Right lobe of liver (tissue), 6 donors: ENCODE data around the gene JMJD6. TPM values are rescaled to one million over a fixed set of nuclear protein-coding genes. Genes with fewer than 3 reads are reported as not detected.
A peak's percentile ranks its signal among the peaks of the same experiment; 100 is the strongest.

Experiments
- ATAC-seq, 4 donors: fragments of 200-7000 bp; cut with Tn5 transposase; one replicate each; pipeline ENCODE4 v1.9.1; 2020; ENCODE audit warnings: mild to moderate bottlenecking in 4 of 4, moderate library complexity in 4 of 4
- DNase-seq, 3 donors: peaks; one replicate each; pipeline ENCODE4 v3.0.0-alpha.2; 2020
- H3K27ac ChIP-seq, 3 donors: fragments of 200-600 bp; one replicate each; pipeline ENCODE4 v1.8.0; 2022
- H3K27me3 ChIP-seq, 2 donors: fragments of 200-600 bp; one replicate each; pipeline ENCODE4 v1.8.0; 2022
- H3K36me3 ChIP-seq, 4 donors: fragments of 200-600 bp; sonication (generic) in 1 of 4; one replicate each; pipeline versions ENCODE4 v1.5.1 to v1.8.0; 2017 to 2022; ENCODE audit warnings: control low read depth in 1 of 4
- H3K4me1 ChIP-seq, 4 donors: fragments of 200-600 bp; sonication (generic) in 1 of 4; one replicate each; pipeline versions ENCODE4 v1.5.1 to v1.8.0; 2017 to 2022; ENCODE audit warnings: control low read depth in 1 of 4
- H3K4me3 ChIP-seq, 3 donors: fragments of 200-600 bp; one replicate each; pipeline ENCODE4 v1.8.0; 2022
- H3K9me3 ChIP-seq, 4 donors: fragments of 200-600 bp; sonication (generic) in 1 of 4; one replicate each; pipeline versions ENCODE4 v1.5.1 to v1.8.0; 2017 to 2022; ENCODE audit warnings: control low read depth in 1 of 4
- POLR2A ChIP-seq: fragments of 450-650 bp; IDR thresholded peaks from one replicate; pipeline ENCODE4 v1.6.1; 2017; ENCODE audit warnings: antibody characterized with exemption, mild to moderate bottlenecking
- WGBS: methylation state at CpG from one replicate; pipeline ENCODE4 v1.1.6; 2018; ENCODE audit warnings: low coverage, low lambda C conversion rate; ENCODE audit not compliant: insufficient coverage; ENCODE audit errors: missing lambda C conversion rate; 5-methylcytosine and 5-hydroxymethylcytosine counted together
- intact Hi-C, 2 donors: fragments of 100-400 bp; cut with DNase I; formaldehyde crosslinking; loops; one replicate each; pipeline versions ENCODE4 v1.11.2 to v1.14.1; 2022
- total RNA-seq, 6 experiments: library from RNA; depleted of rRNA in 2 of 6; stranded (reverse); fragments of >200 nt in 2 of 6; fragmentation: NEBNext Ultra II Directional in 3 of 6; extraction: Animal tissue kit (Norgen Biotek cat#: 25700) in 3 of 6; gene quantifications; one replicate each; pipeline versions ENCODE4 v1.1.0 to v1.2.4, GENCODE V29; 2016 to 2023
- TF ChIP-seq, protein P1 (sequence below), 4 donors: fragments of 200-600 bp in 3 of 4; fragments of 450-650 bp in 1 of 4; IDR thresholded peaks; one replicate each; pipeline versions ENCODE4 v1.5.1 to v1.8.0; 2016 to 2022; ENCODE audit warnings: antibody characterized with exemption in 4 of 4, mild to moderate bottlenecking in 2 of 4
- donor health status: DM: no; HTN: yes; CAD: no.
- donor health status: DM: no; HTN: no; CAD: no.
- donor health status: DM: no; HTN: no; CAD: no.
- donor health status: DM: no; HTN: yes; CAD: no.
- donor health status: DM: no; HTN: yes; CAD: no.

Gene JMJD6
- total RNA-seq, 6 experiments from 2014 or later, result 10.0 to 15.8 (median 11.1) TPM

DNA sequence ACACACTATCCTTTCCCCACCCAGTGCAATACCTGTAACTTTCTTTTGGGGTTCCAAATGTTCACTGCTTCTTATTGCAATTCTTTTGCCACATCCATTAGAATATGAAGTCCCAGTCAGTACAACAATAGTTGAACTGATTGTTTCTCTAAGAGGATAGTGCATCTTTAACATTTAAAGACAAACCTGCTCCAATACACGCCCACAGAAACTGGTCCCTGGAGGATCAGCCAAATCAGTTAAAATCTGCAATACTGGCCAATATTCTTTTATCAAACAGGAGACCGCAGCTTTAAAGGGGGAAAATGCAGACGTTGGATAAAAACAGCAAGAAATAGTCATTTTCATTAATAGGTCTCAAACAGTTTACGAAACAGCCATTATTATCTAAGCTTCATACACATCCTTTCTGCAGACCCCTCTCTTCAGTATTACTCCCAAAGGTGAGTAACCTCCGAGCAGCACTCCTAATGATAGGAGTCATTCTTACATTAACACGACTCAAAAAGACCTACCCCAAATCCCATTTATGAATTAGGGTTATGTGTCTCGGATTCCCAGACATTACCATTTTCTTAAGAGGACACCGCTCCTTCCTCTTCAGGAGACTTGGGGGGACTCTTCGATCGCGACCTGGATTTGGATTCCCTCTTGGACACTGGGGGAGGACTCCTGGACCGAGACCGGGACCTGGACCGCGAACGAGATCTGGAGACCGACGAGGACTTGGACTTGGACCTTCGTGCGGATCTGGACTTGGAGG, 9.4 kb upstream of the JMJD6 start:
- peaks cover 0 to 50% (median 15%) of the 10 kb centered on the region in 4 donors for H3K4me1 ChIP-seq
- H3K36me3 ChIP-seq, result peaks cover 0 to 48% (median 20%) of the 10 kb centered on the region in 4 donors
- TF ChIP-seq, protein P1, sequence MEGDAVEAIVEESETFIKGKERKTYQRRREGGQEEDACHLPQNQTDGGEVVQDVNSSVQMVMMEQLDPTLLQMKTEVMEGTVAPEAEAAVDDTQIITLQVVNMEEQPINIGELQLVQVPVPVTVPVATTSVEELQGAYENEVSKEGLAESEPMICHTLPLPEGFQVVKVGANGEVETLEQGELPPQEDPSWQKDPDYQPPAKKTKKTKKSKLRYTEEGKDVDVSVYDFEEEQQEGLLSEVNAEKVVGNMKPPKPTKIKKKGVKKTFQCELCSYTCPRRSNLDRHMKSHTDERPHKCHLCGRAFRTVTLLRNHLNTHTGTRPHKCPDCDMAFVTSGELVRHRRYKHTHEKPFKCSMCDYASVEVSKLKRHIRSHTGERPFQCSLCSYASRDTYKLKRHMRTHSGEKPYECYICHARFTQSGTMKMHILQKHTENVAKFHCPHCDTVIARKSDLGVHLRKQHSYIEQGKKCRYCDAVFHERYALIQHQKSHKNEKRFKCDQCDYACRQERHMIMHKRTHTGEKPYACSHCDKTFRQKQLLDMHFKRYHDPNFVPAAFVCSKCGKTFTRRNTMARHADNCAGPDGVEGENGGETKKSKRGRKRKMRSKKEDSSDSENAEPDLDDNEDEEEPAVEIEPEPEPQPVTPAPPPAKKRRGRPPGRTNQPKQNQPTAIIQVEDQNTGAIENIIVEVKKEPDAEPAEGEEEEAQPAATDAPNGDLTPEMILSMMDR (IDR thresholded peaks at IDR 0.05), result no peak
- no peak for TF ChIP-seq POLR2A
- ATAC-seq (no peak), DNase-seq (no peak)
- intact Hi-C loops, result no loop called here
- H3K27me3 ChIP-seq, result no peaks in the 10 kb centered on the region
- H3K27ac ChIP-seq, result peak overlapping the region; percentile 96 to 99 (median 96)
- H3K4me3 ChIP-seq, result peak overlapping the region; percentile 95 to 100 (median 97)
- WGBS, result 0% methylated on average over 15 of the region's 20 CpGs
- H3K9me3 ChIP-seq, result no peaks in the 10 kb centered on the region

DNA sequence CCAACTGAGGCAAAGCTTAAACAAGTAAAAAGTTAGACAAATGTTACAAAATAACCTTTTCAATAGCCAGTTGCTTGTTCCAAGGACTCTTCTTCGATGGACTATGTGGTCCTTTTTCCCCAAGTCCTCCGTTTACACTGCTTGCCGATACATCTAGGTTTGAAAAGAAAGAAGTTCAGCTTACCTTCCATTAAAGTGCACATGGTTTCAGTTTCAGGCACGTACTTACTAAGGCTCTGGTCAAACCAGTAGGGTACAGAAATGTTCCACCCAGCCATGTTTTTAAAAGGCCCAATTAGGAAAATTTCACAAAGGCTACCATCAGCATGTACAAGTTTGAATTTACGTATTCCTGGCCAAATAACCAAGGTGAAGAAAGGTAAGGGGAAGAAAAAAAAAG, 8.6 kb upstream of the JMJD6 start:
- H3K27ac ChIP-seq, result peak overlapping the region in 2 of 3 donors; percentile 96 to 99
- intact Hi-C loops, result no loop called here
- 8% methylated on average over 5 of the region's 5 CpGs for WGBS
- TF ChIP-seq POLR2A, result no peak
- TF ChIP-seq, protein P1 (IDR thresholded peaks at IDR 0.05), result no peak
- no peak for ATAC-seq
- H3K4me3 ChIP-seq, result peak overlapping the region; percentile 95 to 100 (median 97)
- H3K9me3 ChIP-seq, result no peaks in the 10 kb centered on the region
- no peak for DNase-seq
- H3K4me1 ChIP-seq, result peaks cover 0 to 50% (median 15%) of the 10 kb centered on the region in 4 donors
- H3K27me3 ChIP-seq, result no peaks in the 10 kb centered on the region
- H3K36me3 ChIP-seq, result peaks cover 0 to 48% (median 20%) of the 10 kb centered on the region in 4 donors

DNA sequence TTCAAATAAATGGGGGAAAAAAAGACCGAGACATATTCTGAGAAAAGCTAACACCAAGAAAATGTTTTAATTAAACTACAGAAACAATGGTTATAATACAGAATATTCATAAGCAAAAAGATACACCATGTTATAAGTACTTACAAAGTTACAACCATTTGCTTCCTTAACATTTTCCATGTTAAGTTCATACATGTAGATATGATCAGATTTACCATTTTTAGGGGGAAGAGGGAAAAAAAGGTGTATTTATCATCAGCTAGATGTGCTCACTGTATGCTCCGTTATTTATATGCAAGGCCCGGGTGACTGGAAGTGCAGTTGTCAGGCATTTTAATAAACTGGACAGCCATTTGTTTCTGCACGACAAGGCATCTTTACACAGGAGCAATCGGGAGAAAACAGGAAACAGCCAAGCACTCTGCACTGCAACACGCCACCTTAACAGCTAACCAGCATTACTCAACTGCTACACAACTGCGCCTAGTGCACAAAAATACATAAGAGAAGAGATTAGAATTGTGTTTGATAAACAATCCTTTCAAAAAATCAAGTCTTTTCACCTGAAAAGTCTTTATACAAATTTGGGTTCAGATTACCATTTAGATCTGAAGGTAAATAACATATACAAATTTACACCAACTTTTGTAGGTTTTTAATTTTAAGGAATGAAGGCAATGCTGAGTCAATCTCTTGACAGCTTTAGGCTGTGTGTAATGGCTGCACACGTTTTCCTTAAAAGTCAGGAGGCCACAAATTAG, 7.9 kb upstream of the JMJD6 start:
- 21% methylated on average over 8 of the region's 8 CpGs for WGBS
- H3K4me3 ChIP-seq, result peak overlapping the region; percentile 95 to 100 (median 97)
- H3K9me3 ChIP-seq, result no peaks in the 10 kb centered on the region
- no peaks in the 10 kb centered on the region for H3K27me3 ChIP-seq
- ATAC-seq (no peak), DNase-seq (no peak)
- peak overlapping the region in 1 of 3 donors; percentile 96 for H3K27ac ChIP-seq
- peaks cover 0 to 50% (median 15%) of the 10 kb centered on the region in 4 donors for H3K4me1 ChIP-seq
- no peak for TF ChIP-seq POLR2A
- TF ChIP-seq, protein P1 (IDR thresholded peaks at IDR 0.05), result no peak
- peaks cover 0 to 48% (median 20%) of the 10 kb centered on the region in 4 donors for H3K36me3 ChIP-seq
- intact Hi-C loops, result no loop called here

DNA sequence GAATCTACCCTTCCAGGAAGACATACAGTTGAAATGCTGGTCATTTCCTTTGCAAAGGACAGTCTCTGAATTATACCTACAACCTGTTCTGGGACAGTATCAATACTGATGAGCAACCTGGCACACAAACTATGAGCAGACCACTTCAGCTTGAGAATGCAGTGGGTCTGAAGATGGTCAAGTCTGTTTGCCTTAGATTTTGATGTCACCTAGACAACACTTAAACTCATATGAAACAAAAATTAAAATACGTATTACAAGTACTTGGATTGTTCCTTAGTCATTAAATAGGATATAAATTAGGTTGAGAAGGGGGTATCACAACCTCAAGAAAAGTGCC, 7.2 kb upstream of the JMJD6 start:
- no peaks in the 10 kb centered on the region for H3K9me3 ChIP-seq
- intact Hi-C loops, result no loop called here
- peaks cover 0 to 48% (median 20%) of the 10 kb centered on the region in 4 donors for H3K36me3 ChIP-seq
- H3K4me3 ChIP-seq, result no peak overlapping the region
- ATAC-seq, result no peak
- no peak overlapping the region for H3K27ac ChIP-seq
- TF ChIP-seq, protein P1 (IDR thresholded peaks at IDR 0.05), result no peak
- no peak for TF ChIP-seq POLR2A
- H3K4me1 ChIP-seq, result peaks cover 0 to 44% (median 13%) of the 10 kb centered on the region in 4 donors
- WGBS, result 77% methylated on average over 1 of the region's 1 CpG
- no peaks in the 10 kb centered on the region for H3K27me3 ChIP-seq
- no peak for DNase-seq
